Muscle layer of colon (tissue), 2 donors: ENCODE measurements around the gene MAVS.

Experiments used
- H3K27ac ChIP-seq: one replicate; pipeline ENCODE4 v1.7.0; 2013; ENCODE audit warnings: low read depth, mild to moderate bottlenecking, low read length, moderate library complexity
- H3K27me3 ChIP-seq, 2 donors: one replicate each; pipeline ENCODE4 v1.7.0; 2013; ENCODE audit warnings: low read length in 2 of 2, mild to moderate bottlenecking in 2 of 2; ENCODE audit not compliant: insufficient read depth in 2 of 2, control insufficient read depth in 1 of 2
- H3K36me3 ChIP-seq: one replicate; pipeline ENCODE4 v1.7.0; 2013; ENCODE audit warnings: mild to moderate bottlenecking, low read length; ENCODE audit not compliant: insufficient read depth
- H3K4me1 ChIP-seq: one replicate; pipeline ENCODE4 v1.7.0; 2013; ENCODE audit warnings: mild to moderate bottlenecking, low read length; ENCODE audit not compliant: insufficient read depth
- H3K4me3 ChIP-seq, 2 donors: one replicate each; pipeline ENCODE4 v1.7.0; 2013; ENCODE audit warnings: low read length in 2 of 2, low read depth in 1 of 2, mild to moderate bottlenecking in 1 of 2, moderate library complexity in 1 of 2
- H3K9ac ChIP-seq: one replicate; pipeline ENCODE4 v1.7.0; 2013; ENCODE audit warnings: low read length
- H3K9me3 ChIP-seq: one replicate; pipeline ENCODE4 v1.7.0; 2013; ENCODE audit warnings: mild to moderate bottlenecking, low read length
- donor health status: abdominal sarcoma.
- donor health status: Adenocarcinoma of cecum.

The MAVS gene

GRCh38 chr20:3922983-3923339 lies 76.3 kb downstream of the MAVS start:
- no peak overlapping the region for H3K4me3 ChIP-seq
- no peak overlapping the region for H3K27ac ChIP-seq
- no peaks in the 10 kb centered on the region for H3K27me3 ChIP-seq
- H3K36me3 ChIP-seq: peaks cover 39% of the 10 kb centered on the region
- no peaks in the 10 kb centered on the region for H3K9me3 ChIP-seq
- no peaks in the 10 kb centered on the region for H3K4me1 ChIP-seq
- H3K9ac ChIP-seq: no peak overlapping the region

- no peak overlapping the region for H3K27ac ChIP-seq
- H3K27me3 ChIP-seq: no peaks in the 10 kb centered on the region
- no peak overlapping the region for H3K9ac ChIP-seq
- H3K9me3 ChIP-seq: no peaks in the 10 kb centered on the region
- H3K4me3 ChIP-seq: no peak overlapping the region
- peaks cover 35% of the 10 kb centered on the region for H3K36me3 ChIP-seq
- H3K4me1 ChIP-seq: no peaks in the 10 kb centered on the region
Measured at GRCh38 chr20:3923818-3924217, 77.2 kb downstream of the MAVS start.

- Histone ChIP-seq H3K36me3 (peaks cover 35% of the 10 kb centered on the region), H3K9ac (no peak overlapping the region), H3K9me3 (no peaks in the 10 kb centered on the region), H3K4me1 (no peaks in the 10 kb centered on the region), H3K27me3 (no peaks in the 10 kb centered on the region), H3K4me3 (no peak overlapping the region), H3K27ac (no peak overlapping the region)
Measured at GRCh38 chr20:3924304-3925112, 77.9 kb downstream of the MAVS start.

DNA sequence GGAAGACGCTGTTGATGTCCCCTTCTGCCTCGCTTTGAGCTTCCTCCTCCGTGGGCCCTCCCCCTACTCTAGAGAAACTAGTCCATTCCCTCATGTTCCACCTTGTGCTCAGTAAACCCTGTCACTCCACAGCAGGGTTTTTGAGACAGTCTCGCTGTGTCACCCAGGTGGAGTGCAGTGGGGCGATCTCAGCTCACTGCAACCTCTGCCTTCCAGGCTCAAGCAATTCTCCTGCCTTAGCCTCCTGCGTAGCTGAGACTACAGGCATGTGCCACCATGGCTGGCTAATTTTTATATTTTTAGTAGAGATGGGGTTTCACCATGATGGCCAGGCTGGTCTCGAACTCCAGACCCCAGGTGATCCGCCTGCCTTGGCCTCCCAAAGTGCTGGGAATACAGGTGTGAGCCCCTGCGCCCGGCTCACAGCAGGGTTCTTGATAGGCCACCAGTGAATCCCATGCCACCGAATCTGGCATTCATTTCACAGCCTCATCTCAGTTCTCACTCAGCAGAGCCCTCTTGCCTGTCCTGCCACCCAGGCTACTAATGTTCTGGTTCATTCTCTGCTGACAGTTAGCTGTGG lies 78.6 kb downstream of the MAVS start:
- Histone ChIP-seq H3K36me3 (peaks cover 35% of the 10 kb centered on the region), H3K9ac (no peak overlapping the region), H3K9me3 (no peaks in the 10 kb centered on the region), H3K27me3 (no peaks in the 10 kb centered on the region), H3K4me1 (no peaks in the 10 kb centered on the region), H3K4me3 (no peak overlapping the region), H3K27ac (no peak overlapping the region)
